NT2/D1 (cell line): ENCODE data around the gene SOX14.

Experiments
- DNase-seq: peaks from one replicate; pipeline ENCODE4 v3.0.0-alpha.2; 2011; ENCODE audit warnings: low read depth, low spot score
- H3K27me3 ChIP-seq: 2 replicates; pipeline ENCODE4 v1.6.0; 2011; ENCODE audit warnings: mild to moderate bottlenecking; ENCODE audit not compliant: insufficient read length, insufficient read depth
- H3K36me3 ChIP-seq: 2 replicates; pipeline ENCODE4 v1.6.1; 2011; ENCODE audit warnings: mild to moderate bottlenecking, low read length, mixed read lengths; ENCODE audit not compliant: insufficient read depth, insufficient read length
- H3K4me1 ChIP-seq: 2 replicates; pipeline ENCODE4 v1.5.1; 2011; ENCODE audit not compliant: insufficient read depth, insufficient read length
- H3K4me3 ChIP-seq: 2 replicates; pipeline ENCODE4 v1.5.1; 2011; ENCODE audit warnings: low read depth; ENCODE audit not compliant: insufficient read length
- H3K9ac ChIP-seq: 2 replicates; pipeline ENCODE4 v1.6.0; 2011; ENCODE audit warnings: low read depth; ENCODE audit not compliant: insufficient read length
- H3K9me3 ChIP-seq: 2 replicates; pipeline ENCODE4 v1.5.1; 2011; ENCODE audit warnings: mild to moderate bottlenecking, low read length; ENCODE audit not compliant: insufficient read depth
- SUZ12 ChIP-seq: IDR thresholded peaks from 2 replicates; pipeline ENCODE4 v1.6.1; 2011; ENCODE audit not compliant: insufficient read length, insufficient read depth; ENCODE audit errors: extremely low read depth
- YY1 ChIP-seq: IDR thresholded peaks from 2 replicates; pipeline ENCODE4 v1.6.1; 2011; ENCODE audit not compliant: insufficient read length, insufficient read depth
- ZNF274 ChIP-seq: IDR thresholded peaks from 2 replicates; pipeline ENCODE4 v1.6.1; 2011; ENCODE audit warnings: mild to moderate bottlenecking, low read depth, low read length

The SOX14 gene

GRCh38 chr3:137764001-137764433 is at the start of gene SOX14:
Gene SOX14 (plus strand): TSS chr3:137764315. CDS start chr3:137764785, 470 bp downstream.
- peak within 1 kb of the TSS; percentile 23 for H3K9ac ChIP-seq
- H3K9me3 ChIP-seq, result no peaks in the 10 kb centered on the region
- H3K4me1 ChIP-seq, result peaks cover 31% of the 10 kb centered on the region
- H3K4me3 ChIP-seq, result peak within 1 kb of the TSS; percentile 29
- H3K27me3 ChIP-seq, result peaks cover 98% of the 10 kb centered on the region
- TF ChIP-seq YY1 (no peak), ZNF274 (no peak), SUZ12 (no peak)
- DNase-seq, result no peak
- H3K36me3 ChIP-seq, result no peaks in the 10 kb centered on the region

GRCh38 chr3:137714551-137714950 is 49.6 kb upstream of the SOX14 start:
- TF ChIP-seq ZNF274 (no peak), YY1 (no peak), SUZ12 (no peak)
- no peaks in the 10 kb centered on the region for H3K36me3 ChIP-seq
- no peak overlapping the region for H3K4me3 ChIP-seq
- no peaks in the 10 kb centered on the region for H3K27me3 ChIP-seq
- no peaks in the 10 kb centered on the region for H3K9me3 ChIP-seq
- DNase-seq, result no peak
- H3K9ac ChIP-seq, result no peak overlapping the region
- no peaks in the 10 kb centered on the region for H3K4me1 ChIP-seq

GRCh38 chr3:137724240-137724639 is 39.9 kb upstream of the SOX14 start:
- Histone ChIP-seq H3K4me3 (no peak overlapping the region), H3K9me3 (no peaks in the 10 kb centered on the region), H3K36me3 (no peaks in the 10 kb centered on the region), H3K4me1 (no peaks in the 10 kb centered on the region), H3K27me3 (no peaks in the 10 kb centered on the region), H3K9ac (no peak overlapping the region)
- TF ChIP-seq YY1, result no peak
- TF ChIP-seq ZNF274, result no peak
- TF ChIP-seq SUZ12, result no peak
- DNase-seq, result no peak

- no peaks in the 10 kb centered on the region for H3K36me3 ChIP-seq
- DNase-seq, result no peak
- TF ChIP-seq SUZ12 (no peak), YY1 (no peak), ZNF274 (no peak)
- no peaks in the 10 kb centered on the region for H3K4me1 ChIP-seq
- H3K9me3 ChIP-seq, result peaks cover 26% of the 10 kb centered on the region
- no peaks in the 10 kb centered on the region for H3K27me3 ChIP-seq
- H3K4me3 ChIP-seq, result no peak overlapping the region
- H3K9ac ChIP-seq, result no peak overlapping the region
Observed at GRCh38 chr3:137737208-137737607, 26.9 kb upstream of the SOX14 start.

GRCh38 chr3:137738710-137739109 is 25.4 kb upstream of the SOX14 start:
- no peak overlapping the region for H3K4me3 ChIP-seq
- no peak for TF ChIP-seq YY1
- TF ChIP-seq ZNF274, result no peak
- no peak for TF ChIP-seq SUZ12
- H3K27me3 ChIP-seq, result no peaks in the 10 kb centered on the region
- no peaks in the 10 kb centered on the region for H3K4me1 ChIP-seq
- H3K9me3 ChIP-seq, result peaks cover 26% of the 10 kb centered on the region
- no peak overlapping the region for H3K9ac ChIP-seq
- no peak for DNase-seq
- no peaks in the 10 kb centered on the region for H3K36me3 ChIP-seq

- no peak for DNase-seq
- Histone ChIP-seq H3K9me3 (no peaks in the 10 kb centered on the region), H3K4me3 (no peak overlapping the region), H3K9ac (no peak overlapping the region), H3K36me3 (no peaks in the 10 kb centered on the region), H3K4me1 (no peaks in the 10 kb centered on the region), H3K27me3 (peaks cover 3% of the 10 kb centered on the region)
- TF ChIP-seq ZNF274, result no peak
- TF ChIP-seq SUZ12, result no peak
- no peak for TF ChIP-seq YY1
Observed at GRCh38 chr3:137743608-137744007, 20.5 kb upstream of the SOX14 start.

- Histone ChIP-seq H3K9ac (no peak overlapping the region), H3K36me3 (no peaks in the 10 kb centered on the region), H3K4me1 (no peaks in the 10 kb centered on the region), H3K9me3 (no peaks in the 10 kb centered on the region), H3K4me3 (no peak overlapping the region), H3K27me3 (peaks cover 3% of the 10 kb centered on the region)
- no peak for TF ChIP-seq YY1
- no peak for TF ChIP-seq ZNF274
- TF ChIP-seq SUZ12, result no peak
- DNase-seq, result no peak
Observed at GRCh38 chr3:137746808-137747207, 17.3 kb upstream of the SOX14 start.

- H3K9me3 ChIP-seq, result no peaks in the 10 kb centered on the region
- H3K9ac ChIP-seq, result no peak overlapping the region
- no peak overlapping the region for H3K4me3 ChIP-seq
- peaks cover 72% of the 10 kb centered on the region for H3K27me3 ChIP-seq
- no peak for DNase-seq
- TF ChIP-seq ZNF274, result no peak
- no peak for TF ChIP-seq SUZ12
- no peak for TF ChIP-seq YY1
- no peaks in the 10 kb centered on the region for H3K36me3 ChIP-seq
- H3K4me1 ChIP-seq, result peaks cover 10% of the 10 kb centered on the region
Observed at GRCh38 chr3:137759505-137759904, 4.6 kb upstream of the SOX14 start.
